NT2/D1 (cell line): ENCODE data around the gene NTRK3.

ENCODE experiments used
- SUZ12 ChIP-seq: IDR thresholded peaks from 2 replicates; pipeline ENCODE4 v1.6.1; 2011; ENCODE audit not compliant: insufficient read length, insufficient read depth; ENCODE audit errors: extremely low read depth
- YY1 ChIP-seq: IDR thresholded peaks from 2 replicates; pipeline ENCODE4 v1.6.1; 2011; ENCODE audit not compliant: insufficient read length, insufficient read depth

- TF ChIP-seq SUZ12 (no peak), YY1 (no peak)
These were observed 337.5 kb downstream of the NTRK3 start for GRCh38 chr15:87919064-87919463.
